ENCODE data around the gene UBE3C.

- TF ChIP-seq CTCF (IDR thresholded peaks at IDR 0.05; ENCODE audit: low read depth, low read length) (no peak), EZH2phosphoT487 (IDR thresholded peaks at IDR 0.05; ENCODE audit: low read depth) (no peak)
Observed at GRCh38 chr7:157271991-157272324, 133.2 kb downstream of the UBE3C start.
